Measurements from ENCODE around the gene PDXK. TPM values are rescaled to one million over a fixed set of nuclear protein-coding genes. Genes with fewer than 3 reads are reported as not detected.

PDXK gene
- total RNA-seq, 1 experiment from 2014 or later, result 276 TPM

DNA sequence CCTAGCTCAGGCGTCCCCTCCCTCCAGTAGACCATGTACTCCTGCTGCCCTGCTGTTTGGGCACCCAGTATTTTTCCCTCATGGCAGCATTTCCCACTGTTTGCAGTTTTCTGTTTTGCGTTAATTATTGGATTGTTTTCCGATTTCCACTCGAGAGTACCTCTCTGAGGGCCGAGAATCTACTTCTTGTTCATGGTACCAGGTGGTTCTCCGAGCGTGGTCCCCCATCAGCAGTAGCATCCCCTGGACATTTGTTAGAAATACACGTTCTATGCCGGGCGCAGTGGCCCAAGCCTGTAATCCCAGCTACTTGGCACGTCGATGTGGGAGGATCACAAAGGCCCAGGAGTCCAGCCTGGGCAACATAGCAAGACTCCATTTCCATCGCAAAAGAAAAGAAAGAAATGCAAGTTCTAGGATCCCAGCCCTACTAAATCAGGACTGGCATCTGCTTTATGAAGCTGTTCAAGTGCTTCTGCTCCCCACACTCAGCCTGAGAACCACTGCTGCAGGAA lies 71.1 kb downstream of the PDXK start:
- Mint-ChIP-seq H3K9me3 (ENCODE audit: unreplicated experiment) (no peaks in the 10 kb centered on the region), H3K27ac (ENCODE audit: unreplicated experiment) (peak overlapping the region; percentile 89), H3K27me3 (ENCODE audit: insufficient read depth, unreplicated experiment) (no peaks in the 10 kb centered on the region), H3K36me3 (ENCODE audit: insufficient read depth, unreplicated experiment) (peaks cover 47% of the 10 kb centered on the region), H3K4me1 (ENCODE audit: low read depth, unreplicated experiment) (no peaks in the 10 kb centered on the region), H3K4me3 (ENCODE audit: unreplicated experiment) (peak overlapping the region; percentile 90)
- H3K27me3 ChIP-seq (replicated peaks; ENCODE audit: control insufficient read depth, insufficient read depth, low read length), result no peaks in the 10 kb centered on the region
- H3K36me3 ChIP-seq (ENCODE audit: control insufficient read depth, insufficient read depth, low read length), result no peaks in the 10 kb centered on the region; the same call in 1 of the 2 replicates
- ChIA-PET CTCF (no interaction called here), POLR2A (no interaction called here)
- H3K4me3 ChIP-seq (ENCODE audit: low read depth, low read length), result peak overlapping the region; percentile 99
- no peaks in the 10 kb centered on the region for H3K4me1 ChIP-seq
- intact Hi-C loops (cut with micrococcal nuclease; ENCODE audit: unreplicated experiment), result no loop called here
- no TSS peak for BruUV-seq (replicated peaks)
- no peaks in the 10 kb centered on the region for H3K9me3 ChIP-seq
- no peak for DNase-seq
- TF ChIP-seq, protein P1, sequence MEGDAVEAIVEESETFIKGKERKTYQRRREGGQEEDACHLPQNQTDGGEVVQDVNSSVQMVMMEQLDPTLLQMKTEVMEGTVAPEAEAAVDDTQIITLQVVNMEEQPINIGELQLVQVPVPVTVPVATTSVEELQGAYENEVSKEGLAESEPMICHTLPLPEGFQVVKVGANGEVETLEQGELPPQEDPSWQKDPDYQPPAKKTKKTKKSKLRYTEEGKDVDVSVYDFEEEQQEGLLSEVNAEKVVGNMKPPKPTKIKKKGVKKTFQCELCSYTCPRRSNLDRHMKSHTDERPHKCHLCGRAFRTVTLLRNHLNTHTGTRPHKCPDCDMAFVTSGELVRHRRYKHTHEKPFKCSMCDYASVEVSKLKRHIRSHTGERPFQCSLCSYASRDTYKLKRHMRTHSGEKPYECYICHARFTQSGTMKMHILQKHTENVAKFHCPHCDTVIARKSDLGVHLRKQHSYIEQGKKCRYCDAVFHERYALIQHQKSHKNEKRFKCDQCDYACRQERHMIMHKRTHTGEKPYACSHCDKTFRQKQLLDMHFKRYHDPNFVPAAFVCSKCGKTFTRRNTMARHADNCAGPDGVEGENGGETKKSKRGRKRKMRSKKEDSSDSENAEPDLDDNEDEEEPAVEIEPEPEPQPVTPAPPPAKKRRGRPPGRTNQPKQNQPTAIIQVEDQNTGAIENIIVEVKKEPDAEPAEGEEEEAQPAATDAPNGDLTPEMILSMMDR (IDR thresholded peaks at IDR 0.05; ENCODE audit: insufficient read depth in 1 of 2, low read depth in 1 of 2, low read length in 1 of 2, severe bottlenecking in 1 of 2, unreplicated experiment in 1 of 2), result no peak

DNA sequence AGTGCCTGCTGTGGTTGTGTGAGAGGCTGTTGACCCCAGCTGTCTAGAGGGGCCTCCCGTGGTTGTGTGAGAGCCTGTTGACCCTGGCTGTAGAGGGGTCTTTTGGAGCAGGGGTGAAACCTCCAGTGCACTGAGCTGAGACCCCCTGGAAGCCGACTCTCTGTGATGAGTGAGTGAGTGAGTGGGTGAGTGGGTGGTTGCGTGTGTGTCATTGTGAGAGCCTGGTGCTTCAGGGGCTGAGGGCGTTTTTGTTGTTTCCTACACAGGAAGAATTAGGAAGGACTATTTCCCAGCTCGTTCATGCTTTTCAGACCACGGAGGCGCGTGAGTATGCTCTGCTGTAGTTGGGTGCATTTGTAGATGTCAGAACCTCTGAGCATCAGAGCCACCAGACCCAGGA lies 73.5 kb downstream of the PDXK start:
- Histone ChIP-seq H3K9me3 (no peaks in the 10 kb centered on the region), H3K4me1 (no peaks in the 10 kb centered on the region), H3K36me3 (ENCODE audit: control insufficient read depth, insufficient read depth, low read length) (no peaks in the 10 kb centered on the region; the same call in 1 of the 2 replicates), H3K4me3 (ENCODE audit: low read depth, low read length) (no peak overlapping the region), H3K27me3 (replicated peaks; ENCODE audit: control insufficient read depth, insufficient read depth, low read length) (no peaks in the 10 kb centered on the region)
- Mint-ChIP-seq H3K4me1 (ENCODE audit: low read depth, unreplicated experiment) (no peaks in the 10 kb centered on the region), H3K27ac (ENCODE audit: unreplicated experiment) (no peak overlapping the region), H3K27me3 (ENCODE audit: insufficient read depth, unreplicated experiment) (no peaks in the 10 kb centered on the region), H3K36me3 (ENCODE audit: insufficient read depth, unreplicated experiment) (peaks cover 68% of the 10 kb centered on the region), H3K9me3 (ENCODE audit: unreplicated experiment) (no peaks in the 10 kb centered on the region), H3K4me3 (ENCODE audit: unreplicated experiment) (no peak overlapping the region)
- no peak for DNase-seq
- CTCF ChIA-PET, result no interaction called here
- BruUV-seq (replicated peaks), result no TSS peak
- TF ChIP-seq, protein P1 (IDR thresholded peaks at IDR 0.05; ENCODE audit: insufficient read depth in 1 of 2, low read depth in 1 of 2, low read length in 1 of 2, severe bottlenecking in 1 of 2, unreplicated experiment in 1 of 2), result no peak
- intact Hi-C loops (cut with micrococcal nuclease; ENCODE audit: unreplicated experiment), result no loop called here
- POLR2A ChIA-PET, result no interaction called here

DNA sequence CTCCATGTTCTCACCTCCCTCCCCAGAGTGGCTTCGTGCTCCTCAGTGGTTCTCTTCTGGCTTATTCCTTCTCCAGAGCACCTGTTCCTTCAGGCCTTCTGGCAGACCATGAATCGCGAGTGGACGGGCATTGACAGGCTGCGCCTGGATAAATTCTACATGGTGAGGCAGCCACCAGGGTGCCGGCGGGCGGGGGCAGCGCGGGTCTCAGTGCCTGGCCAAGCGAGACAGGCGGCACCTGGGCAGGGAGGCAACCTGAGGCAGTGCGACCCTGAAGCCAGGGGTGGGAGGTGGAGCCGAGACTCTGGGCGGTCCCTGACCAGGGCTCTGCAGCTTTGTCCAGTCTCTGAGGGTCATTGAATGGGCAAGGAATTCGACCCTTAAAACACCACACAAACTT lies 74.3 kb downstream of the PDXK start:
- Histone ChIP-seq H3K4me3 (ENCODE audit: low read depth, low read length) (no peak overlapping the region), H3K27me3 (replicated peaks; ENCODE audit: control insufficient read depth, insufficient read depth, low read length) (no peaks in the 10 kb centered on the region), H3K4me1 (no peaks in the 10 kb centered on the region), H3K36me3 (ENCODE audit: control insufficient read depth, insufficient read depth, low read length) (no peaks in the 10 kb centered on the region; the same call in 1 of the 2 replicates), H3K9me3 (no peaks in the 10 kb centered on the region)
- DNase-seq, result no peak
- intact Hi-C loops (cut with micrococcal nuclease; ENCODE audit: unreplicated experiment), result no loop called here
- POLR2A ChIA-PET, result no interaction called here
- BruUV-seq (replicated peaks), result no TSS peak
- Mint-ChIP-seq H3K36me3 (ENCODE audit: insufficient read depth, unreplicated experiment) (peaks cover 75% of the 10 kb centered on the region), H3K27ac (ENCODE audit: unreplicated experiment) (no peak overlapping the region), H3K9me3 (ENCODE audit: unreplicated experiment) (no peaks in the 10 kb centered on the region), H3K4me1 (ENCODE audit: low read depth, unreplicated experiment) (no peaks in the 10 kb centered on the region), H3K4me3 (ENCODE audit: unreplicated experiment) (no peak overlapping the region), H3K27me3 (ENCODE audit: insufficient read depth, unreplicated experiment) (no peaks in the 10 kb centered on the region)
- TF ChIP-seq, protein P1 (IDR thresholded peaks at IDR 0.05; ENCODE audit: insufficient read depth in 1 of 2, low read depth in 1 of 2, low read length in 1 of 2, severe bottlenecking in 1 of 2, unreplicated experiment in 1 of 2), result no peak
- CTCF ChIA-PET, result no interaction called here

All from Caco-2 (cell line).